NOMO-1 treated with DMSO at 0.1 percent for 48 hours (cell line): ENCODE data around the gene ATP5F1E.
"Not testable (repeated sequence)": the region's sequence is repeated elsewhere in the genome, so short reads cannot be mapped to it uniquely, and the experiment has no call there.

Experiments used
- DNase-seq: peaks from one replicate; lab custom pipeline; 2025; ENCODE audit not compliant: unreplicated experiment; lab: John Stamatoyannopoulos, UW

ATP5F1E gene

GRCh38 chr20:59022754-59023153, 9.4 kb downstream of the ATP5F1E start:
- no peak for DNase-seq

DNA sequence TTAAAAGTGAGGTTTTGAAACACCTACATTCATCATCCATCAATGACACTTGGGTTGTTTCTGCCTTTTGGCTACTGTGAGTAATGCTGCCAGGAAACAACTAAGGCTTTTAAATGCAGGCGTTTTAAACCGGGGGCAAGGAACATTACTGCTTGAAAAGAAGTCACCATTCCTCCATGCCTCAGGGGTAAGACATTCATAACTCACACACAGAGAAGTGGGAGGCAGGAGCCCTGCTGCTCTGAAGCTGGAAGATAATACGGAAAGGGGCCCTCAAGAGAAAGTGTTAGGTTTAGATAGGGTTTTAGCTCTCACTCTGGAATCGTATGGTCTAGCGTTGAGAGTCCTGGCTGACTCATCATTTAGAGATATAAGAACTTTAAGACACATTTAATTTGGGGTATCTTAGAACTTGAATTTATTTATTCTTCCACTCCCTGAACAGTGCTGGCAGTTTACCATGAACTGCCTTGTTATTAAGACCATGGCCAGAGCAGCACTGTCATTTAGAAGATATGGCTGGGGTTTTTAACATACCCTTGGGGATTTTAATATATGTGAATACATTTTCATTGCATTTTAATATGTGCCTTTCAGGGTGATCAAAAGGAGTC, 11.1 kb downstream of the ATP5F1E start:
- DNase-seq: no peak

GRCh38 chr20:59019217-59019616, 12.9 kb downstream of the ATP5F1E start, which contains the start of gene TUBB1:
Gene TUBB1 (plus strand): TSS chr20:59019429. CDS start chr20:59019523, 94 bp downstream.
- DNase-seq: no peak

DNA sequence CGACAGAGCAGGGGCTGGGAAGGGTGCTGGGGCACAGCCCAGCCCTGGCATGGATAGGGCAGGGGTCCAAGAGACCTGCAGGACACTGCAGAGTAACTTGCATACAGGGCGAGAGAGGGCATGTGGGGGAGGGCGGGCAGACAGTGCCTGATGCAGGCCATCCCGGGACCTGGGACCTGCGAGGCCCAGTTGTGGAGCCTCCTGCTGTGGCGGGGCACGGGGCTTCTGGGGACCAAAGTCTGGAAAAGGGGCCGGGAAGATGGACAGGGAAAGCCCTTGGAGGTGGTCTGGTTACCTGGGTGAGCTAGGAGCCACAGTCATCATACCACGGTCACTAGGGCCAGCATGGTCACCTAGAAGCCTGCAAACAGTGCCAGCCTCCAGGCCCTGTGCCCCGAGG, 13.3 kb downstream of the ATP5F1E start:
- DNase-seq: no peak

DNA sequence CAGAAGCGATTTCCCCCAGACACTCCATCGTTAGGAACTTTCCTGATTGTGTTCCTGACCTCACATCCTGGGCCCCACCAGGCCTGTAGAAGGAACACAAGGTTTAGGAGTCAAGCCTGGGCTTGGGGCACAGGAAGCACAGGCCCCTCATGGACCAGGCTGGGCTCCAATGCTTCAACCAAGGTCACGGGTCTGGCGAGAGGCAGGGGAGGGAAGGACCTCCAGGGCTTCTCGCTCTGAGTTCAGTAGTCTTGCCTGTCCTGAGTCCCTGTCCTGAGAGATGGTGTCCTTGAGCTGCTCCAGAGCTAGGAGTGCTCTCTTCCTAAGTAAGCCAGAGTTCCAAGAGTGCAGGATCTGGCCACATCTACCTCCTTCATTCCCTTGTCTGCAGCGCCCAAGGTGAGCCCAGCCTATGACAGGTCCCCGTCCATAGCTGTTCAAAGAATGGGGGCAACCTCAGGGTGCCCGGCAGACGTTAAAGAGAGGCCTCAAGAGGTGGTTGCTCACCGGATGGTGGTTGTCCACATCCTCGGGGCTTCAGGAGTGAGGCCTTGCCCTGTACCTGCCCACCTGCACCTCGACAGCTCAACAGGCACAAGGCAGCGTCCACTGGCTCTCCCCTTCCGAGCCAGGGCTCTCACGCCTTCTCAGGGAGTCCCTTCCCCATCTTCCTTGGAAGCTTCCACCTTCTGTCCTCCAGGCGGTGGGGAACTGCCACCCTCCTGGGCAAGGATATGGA, 14.5 kb downstream of the ATP5F1E start:
- DNase-seq: no peak

DNA sequence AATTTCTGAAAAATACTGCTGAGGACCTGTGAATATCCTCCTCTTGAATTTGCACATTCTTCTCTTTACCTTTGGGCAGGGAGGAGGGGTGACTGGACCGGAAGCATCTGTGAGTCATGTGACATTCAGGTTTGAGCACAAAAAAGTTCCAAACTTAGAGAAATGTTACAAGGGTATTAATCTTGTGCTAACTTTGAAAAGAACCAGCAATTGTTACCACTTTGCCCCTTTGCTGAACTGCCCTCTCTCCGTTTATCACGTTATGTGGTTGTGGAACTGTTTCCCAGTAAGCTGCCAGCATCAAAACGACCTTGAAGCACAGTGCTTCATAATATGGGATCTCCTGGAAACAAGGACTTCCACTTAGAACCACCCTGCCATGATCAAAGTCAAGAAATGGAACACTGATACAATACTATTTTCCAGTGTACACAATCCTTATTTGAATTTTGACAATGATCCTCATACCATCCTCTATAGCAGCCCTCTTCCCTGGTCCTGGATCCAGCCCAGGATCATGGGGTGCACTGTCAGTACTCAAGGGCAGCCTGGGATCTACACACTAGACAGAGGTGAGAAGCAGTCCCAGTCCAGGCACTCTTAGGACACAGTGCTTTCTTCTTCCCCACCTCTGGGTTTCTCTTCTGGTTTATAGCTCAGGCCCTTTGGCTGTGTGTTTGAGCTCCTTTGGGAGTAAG, 15.2 kb downstream of the ATP5F1E start:
- DNase-seq: peak; percentile 4

- no peak for DNase-seq
Measured at GRCh38 chr20:59015812-59016711, 16.1 kb downstream of the ATP5F1E start.

DNA sequence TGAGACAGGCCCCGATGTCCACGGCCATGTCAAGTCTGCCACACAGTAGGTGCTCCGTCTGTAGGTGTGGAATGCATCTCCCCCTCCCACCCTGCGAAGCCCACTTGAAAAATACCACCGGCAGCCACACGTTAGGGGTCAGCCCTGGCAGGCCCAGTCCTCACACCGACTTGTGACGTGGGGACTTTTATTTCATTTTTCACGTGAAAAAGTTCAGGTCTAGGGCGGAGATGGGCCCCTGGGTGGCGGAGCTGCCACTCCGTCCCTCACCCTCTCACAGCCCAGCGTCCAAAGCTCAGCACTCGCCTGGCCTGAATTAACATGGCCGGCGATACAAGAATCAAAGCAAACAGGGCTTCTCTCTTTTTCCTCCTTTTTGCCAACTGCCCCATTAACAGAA, 16.7 kb downstream of the ATP5F1E start:
- DNase-seq: no peak

DNA sequence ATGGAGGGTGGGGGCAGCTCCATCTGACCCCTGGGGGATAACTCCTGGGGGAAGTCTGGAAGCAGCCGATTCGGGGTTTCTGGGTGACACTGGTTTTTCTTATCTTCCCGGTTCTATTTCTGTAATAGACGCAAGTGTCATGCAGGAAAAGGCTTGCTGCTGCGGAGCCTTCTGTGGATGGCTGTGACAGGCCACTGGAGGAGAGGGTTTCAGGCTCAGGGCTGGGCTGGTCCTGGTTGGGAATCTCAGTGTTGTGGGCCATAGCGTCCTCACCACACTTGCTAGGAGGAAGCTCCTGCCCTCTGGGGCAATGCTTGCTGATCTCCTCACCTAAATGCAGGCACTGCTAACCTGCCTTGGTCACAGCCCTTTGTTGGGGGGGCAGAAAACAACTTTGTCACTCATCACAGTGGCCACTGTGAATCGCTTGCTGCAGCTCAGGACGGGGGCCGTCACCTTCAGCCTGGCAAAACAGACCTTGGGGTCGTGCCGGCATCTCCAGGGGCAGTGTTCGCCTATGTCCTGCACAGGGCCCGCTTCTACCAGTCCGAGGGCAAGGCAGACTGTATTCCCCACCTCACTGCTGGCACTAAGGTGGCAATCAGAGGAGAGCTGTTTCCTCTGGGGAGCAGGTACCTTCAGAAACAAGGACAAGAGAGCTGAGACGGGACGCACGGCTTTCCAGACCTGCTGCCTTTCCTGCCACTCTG, 17.3 kb downstream of the ATP5F1E start:
- no peak for DNase-seq

DNA sequence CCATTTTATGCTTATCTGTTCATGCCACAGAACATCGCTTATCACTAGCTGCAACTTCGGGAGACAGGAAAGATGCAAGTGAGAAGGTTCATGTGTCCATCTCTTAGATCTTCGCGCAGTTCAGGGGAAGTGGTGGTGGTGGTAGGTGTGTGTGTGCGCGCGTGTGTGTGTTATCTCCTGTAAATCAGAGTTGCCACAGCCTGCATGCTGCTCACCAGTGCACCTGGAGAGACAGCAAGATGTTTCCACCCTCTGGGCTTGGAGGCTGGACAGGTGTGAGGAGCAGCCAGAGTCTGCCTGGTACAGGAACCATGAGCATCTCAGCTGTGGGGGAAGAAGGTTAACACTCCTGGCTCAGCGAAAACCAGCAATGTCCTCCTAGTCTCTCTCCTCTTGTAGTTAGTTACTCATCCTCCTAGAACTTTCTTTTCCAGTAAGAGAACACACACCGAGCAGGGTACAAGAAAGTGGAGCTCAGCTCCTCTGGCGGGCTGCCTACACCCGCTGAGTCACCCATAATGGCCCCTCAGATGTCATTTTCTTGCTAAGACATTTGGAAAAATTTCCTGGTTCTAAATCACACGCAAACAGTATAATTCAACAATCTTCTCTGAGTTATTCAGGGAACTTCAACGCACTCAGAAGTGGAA, 18.1 kb downstream of the ATP5F1E start:
- no peak for DNase-seq

DNA sequence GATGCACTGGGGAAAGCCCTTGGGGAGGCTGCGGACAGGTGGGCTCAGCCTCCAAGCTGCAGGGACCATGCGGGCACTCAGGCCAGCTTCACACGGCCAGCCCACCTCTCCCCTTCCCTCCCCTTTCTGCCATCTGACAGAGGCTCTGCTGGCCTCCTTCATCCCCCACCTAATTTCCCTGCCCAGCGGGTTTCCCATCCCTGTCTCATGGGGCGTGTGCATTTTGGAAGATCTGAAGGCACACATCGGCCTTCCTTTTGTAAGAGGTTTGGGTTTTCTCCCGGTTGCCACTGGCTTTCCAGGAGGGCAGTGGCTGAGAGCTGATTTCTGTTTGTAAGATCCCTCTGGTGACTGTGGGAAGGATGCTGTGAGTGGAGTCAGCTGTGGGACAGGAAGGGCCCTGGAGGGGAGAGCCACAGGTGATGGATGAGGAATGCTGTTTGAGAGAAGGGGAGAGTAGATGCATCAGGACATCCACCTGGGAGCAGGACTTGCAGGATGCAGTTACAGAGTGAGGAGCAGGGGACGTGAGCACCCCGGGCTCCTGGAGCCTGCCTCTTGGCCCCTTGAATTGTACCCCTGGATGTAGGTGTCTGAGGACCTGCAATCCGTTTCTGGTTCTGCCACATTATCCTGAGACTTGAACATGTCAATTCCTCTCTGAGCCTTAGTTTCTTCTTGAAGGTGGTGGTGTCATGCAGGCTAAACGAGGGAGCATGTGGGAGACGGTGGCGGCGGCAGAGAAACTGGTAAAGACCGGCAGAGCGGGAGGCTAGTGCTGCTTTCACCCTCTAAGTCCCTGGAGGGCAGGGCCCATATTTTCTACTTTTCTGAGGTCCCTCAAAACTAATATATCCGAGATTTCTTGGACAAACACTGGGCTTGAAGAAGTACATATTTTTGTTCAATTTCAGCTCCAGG, 18.8 kb downstream of the ATP5F1E start:
- DNase-seq: no peak

DNA sequence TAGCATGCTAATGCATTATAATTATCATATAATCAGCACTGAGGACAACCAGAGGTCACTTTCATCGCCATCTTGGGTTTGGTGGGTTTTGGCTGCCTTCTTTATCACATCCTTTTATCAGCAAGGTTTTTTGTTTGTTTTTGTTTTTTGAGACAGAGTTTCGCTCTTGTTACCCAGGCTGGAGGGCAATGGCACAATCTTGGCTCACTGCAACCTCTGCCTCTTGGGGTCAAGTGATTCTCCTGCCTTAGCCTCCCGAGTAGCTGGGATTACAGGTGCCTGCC, 20.3 kb downstream of the ATP5F1E start:
- DNase-seq: not testable (repeated sequence)

- no peak for DNase-seq
Measured at GRCh38 chr20:59010995-59011873, 20.9 kb downstream of the ATP5F1E start.

DNA sequence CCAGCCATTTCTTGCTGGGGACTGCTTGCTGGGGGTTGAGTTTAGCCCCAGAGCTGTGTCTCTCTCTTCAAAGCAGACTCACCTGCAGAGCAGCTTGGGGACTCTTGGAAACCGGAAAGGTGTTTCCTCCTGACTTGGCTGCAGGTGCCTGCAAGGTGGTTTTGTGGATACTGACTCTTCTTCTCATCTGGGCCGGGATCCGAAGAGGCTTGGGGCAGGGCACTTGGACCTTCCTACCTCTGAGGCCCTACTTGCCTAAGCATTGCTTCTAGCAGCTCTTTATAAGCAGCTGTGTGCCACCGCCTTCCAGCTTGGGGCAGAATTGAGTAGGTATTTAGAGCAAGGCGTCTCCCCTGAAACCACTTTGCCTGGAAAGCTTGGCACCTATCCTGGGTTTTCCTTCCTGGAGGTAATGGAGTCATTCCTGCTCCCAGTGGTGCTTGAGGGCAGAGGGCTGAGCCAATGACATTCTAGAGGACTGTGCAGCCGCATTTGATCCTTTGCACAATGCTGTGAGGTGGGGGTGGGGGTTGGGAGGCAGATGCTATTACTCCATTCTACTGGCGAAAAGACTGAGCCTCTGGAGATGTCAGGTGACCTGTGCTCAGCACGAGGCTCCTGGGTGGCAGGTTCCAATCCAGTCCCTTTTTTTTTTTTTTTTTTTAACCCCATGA, 21.7 kb downstream of the ATP5F1E start:
- DNase-seq: no peak

DNA sequence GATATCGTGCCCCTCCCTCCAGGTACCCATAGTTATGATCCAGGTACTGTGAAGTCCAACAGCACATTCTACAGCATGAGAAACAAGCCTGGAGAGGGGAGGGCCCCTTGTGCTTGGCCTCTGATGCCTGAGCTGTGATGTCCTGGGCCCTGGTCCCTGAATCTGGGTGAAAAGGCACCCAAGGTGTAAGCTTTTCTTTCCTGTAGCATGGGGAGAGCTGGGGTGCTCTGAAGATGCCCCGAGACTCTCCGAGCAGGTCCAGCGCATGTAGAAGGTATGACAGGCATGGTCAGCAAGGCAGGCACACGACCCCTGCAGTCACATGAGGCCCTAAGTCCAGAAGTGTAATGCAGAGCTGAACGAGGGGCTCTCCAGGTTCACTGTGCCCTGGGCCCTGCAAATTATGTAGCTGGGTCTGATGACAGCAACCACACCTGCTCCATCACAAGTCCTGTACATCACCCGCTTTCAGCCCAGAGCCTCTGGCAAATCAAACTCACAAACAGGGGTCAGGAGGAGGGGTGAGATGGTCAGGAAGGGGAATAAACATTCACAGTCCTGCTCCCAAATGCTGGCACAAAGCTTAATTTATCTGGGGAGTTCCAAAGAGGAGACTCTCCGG, 23.3 kb downstream of the ATP5F1E start:
- DNase-seq: no peak

- DNase-seq: peak; percentile 96
Measured at GRCh38 chr20:59007665-59008511, 24.2 kb downstream of the ATP5F1E start.
